Effector CD4-positive, alpha-beta T cell (primary cell): ENCODE measurements around the gene UQCRHL.
"Not testable (repeated sequence)": the region's sequence is repeated elsewhere in the genome, so short reads cannot be mapped to it uniquely, and the experiment has no call there.

Experiments
- DNase-seq: peaks from one replicate; pipeline ENCODE4 v3.0.0-alpha.2; 2020

UQCRHL gene

GRCh38 chr1:15835205-15835740 lies 27.8 kb upstream of the UQCRHL start:
- peak; percentile 24 for DNase-seq

GRCh38 chr1:15834406-15835204 lies 27.2 kb upstream of the UQCRHL start:
- peak; percentile 81 for DNase-seq

GRCh38 chr1:15833842-15834405 lies 26.5 kb upstream of the UQCRHL start:
- DNase-seq = no peak

GRCh38 chr1:15833069-15833679 lies 25.7 kb upstream of the UQCRHL start:
- peak; percentile 38 for DNase-seq

GRCh38 chr1:15830258-15830657 lies 22.8 kb upstream of the UQCRHL start:
- no peak for DNase-seq

- DNase-seq = not testable (repeated sequence)
Observed at GRCh38 chr1:15828931-15829330, 21.5 kb upstream of the UQCRHL start.

- DNase-seq = not testable (repeated sequence)
Observed at GRCh38 chr1:15827567-15827966, 20.1 kb upstream of the UQCRHL start.

- no peak for DNase-seq
Observed at GRCh38 chr1:15826810-15827507, 19.5 kb upstream of the UQCRHL start.

GRCh38 chr1:15825800-15826199 lies 18.4 kb upstream of the UQCRHL start:
- no peak for DNase-seq

GRCh38 chr1:15820478-15820877 lies 13.0 kb upstream of the UQCRHL start:
- no peak for DNase-seq

GRCh38 chr1:15816674-15817073 lies 9.2 kb upstream of the UQCRHL start:
- DNase-seq = no peak

GRCh38 chr1:15810073-15810472 lies 2.6 kb upstream of the UQCRHL start:
- DNase-seq = no peak

GRCh38 chr1:15808955-15809354 lies 1.5 kb upstream of the UQCRHL start:
- no peak for DNase-seq

- DNase-seq = no peak
Observed at GRCh38 chr1:15807121-15807520, 328 bp downstream of the UQCRHL start.

- no peak for DNase-seq
Observed at GRCh38 chr1:15804060-15804459, 3.4 kb downstream of the UQCRHL start.

- no peak for DNase-seq
Observed at GRCh38 chr1:15803380-15803779, 4.1 kb downstream of the UQCRHL start.

- no peak for DNase-seq
Observed at GRCh38 chr1:15802234-15802965, 5.0 kb downstream of the UQCRHL start.

- DNase-seq = no peak
Observed at GRCh38 chr1:15799928-15800835, 7.3 kb downstream of the UQCRHL start.

GRCh38 chr1:15799004-15799867 lies 8.2 kb downstream of the UQCRHL start:
- DNase-seq = no peak
